ENCODE measurements around the gene MVB12B.

GRCh38 chr9:126437268-126437666 is 110.6 kb downstream of the MVB12B start:
- TF ChIP-seq CTCF (conservative IDR thresholded peaks at IDR 0.05; ENCODE audit: low read length) = no peak
- TF ChIP-seq EZH2phosphoT487 (IDR thresholded peaks at IDR 0.05; ENCODE audit: borderline replicate concordance) = no peak

Measured in Loucy (cell line).